ENCODE measurements around the gene ECHDC3. TPM values are rescaled to one million over a fixed set of nuclear protein-coding genes. Genes with fewer than 3 reads are reported as not detected.
"Not testable (repeated sequence)": the region's sequence is repeated elsewhere in the genome, so short reads cannot be mapped to it uniquely, and the experiment has no call there.

ECHDC3 gene
- total RNA-seq, 4 donors from 2014 or later, result 7.9 to 30.6 (median 19.7) TPM

- Histone ChIP-seq H3K9me3 (no peaks in the 10 kb centered on the region), H3K36me3 (no peaks in the 10 kb centered on the region), H3K4me1 (no peaks in the 10 kb centered on the region), H3K27me3 (no peaks in the 10 kb centered on the region), H3K27ac (replicated peaks in 1 of 4) (no peak overlapping the region), H3K4me3 (no peak overlapping the region)
- DNase-seq (ENCODE audit: extremely low spot score), result no peak
- WGBS, result 63% methylated on average over 16 of the region's 16 CpGs
- intact Hi-C loops (cut with DNase I), result no loop called here
- TF ChIP-seq POLR2AphosphoS5 (IDR thresholded peaks at IDR 0.05) (no peak), CTCF (IDR thresholded peaks at IDR 0.05) (no peak), EP300 (IDR thresholded peaks at IDR 0.05) (no peak), POLR2A (IDR thresholded peaks at IDR 0.05; ENCODE audit: low read depth) (no peak)
Measured at GRCh38 chr10:11707624-11708350, 34.4 kb upstream of the ECHDC3 start.

GRCh38 chr10:11708801-11709200, 33.4 kb upstream of the ECHDC3 start:
- DNase-seq (ENCODE audit: extremely low spot score); H3K36me3 ChIP-seq; intact Hi-C loops (cut with DNase I); H3K4me1 ChIP-seq; H3K27me3 ChIP-seq; H3K9me3 ChIP-seq; H3K4me3 ChIP-seq; H3K27ac ChIP-seq (replicated peaks in 1 of 4): not testable (repeated sequence)
- WGBS, result 93% methylated on average over 6 of the region's 6 CpGs

- no peak overlapping the region for H3K4me3 ChIP-seq
- H3K27ac ChIP-seq (replicated peaks in 1 of 4), result no peak overlapping the region
- no peaks in the 10 kb centered on the region for H3K4me1 ChIP-seq
- intact Hi-C loops (cut with DNase I), result no loop called here
- 72% methylated on average over 7 of the region's 7 CpGs for WGBS
- peaks cover 0 to 10% (median 0%) of the 10 kb centered on the region in 4 donors for H3K9me3 ChIP-seq
- no peak for TF ChIP-seq POLR2A (IDR thresholded peaks at IDR 0.05; ENCODE audit: low read depth)
- no peak for TF ChIP-seq CTCF (IDR thresholded peaks at IDR 0.05)
- TF ChIP-seq EP300 (IDR thresholded peaks at IDR 0.05), result no peak
- TF ChIP-seq POLR2AphosphoS5 (IDR thresholded peaks at IDR 0.05), result no peak
- no peak for DNase-seq (ENCODE audit: extremely low spot score)
- no peaks in the 10 kb centered on the region for H3K36me3 ChIP-seq
- H3K27me3 ChIP-seq, result no peaks in the 10 kb centered on the region
Measured at GRCh38 chr10:11712744-11713143, 29.4 kb upstream of the ECHDC3 start.

- Histone ChIP-seq H3K9me3 (peaks cover 0 to 10% (median 0%) of the 10 kb centered on the region in 4 donors), H3K27me3 (no peaks in the 10 kb centered on the region), H3K36me3 (no peaks in the 10 kb centered on the region), H3K27ac (replicated peaks in 1 of 4) (no peak overlapping the region), H3K4me3 (no peak overlapping the region), H3K4me1 (no peaks in the 10 kb centered on the region)
- intact Hi-C loops (cut with DNase I), result no loop called here
- 69% methylated on average over 15 of the region's 15 CpGs for WGBS
- no peak for DNase-seq (ENCODE audit: extremely low spot score)
- TF ChIP-seq POLR2AphosphoS5 (IDR thresholded peaks at IDR 0.05), result no peak
- TF ChIP-seq CTCF (IDR thresholded peaks at IDR 0.05), result no peak
- TF ChIP-seq EP300 (IDR thresholded peaks at IDR 0.05), result no peak
- TF ChIP-seq POLR2A (IDR thresholded peaks at IDR 0.05; ENCODE audit: low read depth), result no peak
Measured at GRCh38 chr10:11713186-11713743, 28.9 kb upstream of the ECHDC3 start.

GRCh38 chr10:11713963-11714362, 28.2 kb upstream of the ECHDC3 start:
- DNase-seq (ENCODE audit: extremely low spot score), result no peak
- no peaks in the 10 kb centered on the region for H3K36me3 ChIP-seq
- intact Hi-C loops (cut with DNase I), result no loop called here
- WGBS, result 82% methylated on average over 4 of the region's 10 CpGs
- no peaks in the 10 kb centered on the region for H3K4me1 ChIP-seq
- H3K9me3 ChIP-seq, result peaks cover 0 to 10% (median 0%) of the 10 kb centered on the region in 4 donors
- H3K4me3 ChIP-seq, result no peak overlapping the region
- H3K27ac ChIP-seq (replicated peaks in 1 of 4), result no peak overlapping the region
- TF ChIP-seq EP300 (IDR thresholded peaks at IDR 0.05), result no peak
- TF ChIP-seq POLR2A (IDR thresholded peaks at IDR 0.05; ENCODE audit: low read depth), result no peak
- TF ChIP-seq POLR2AphosphoS5 (IDR thresholded peaks at IDR 0.05), result no peak
- TF ChIP-seq CTCF (IDR thresholded peaks at IDR 0.05), result no peak
- H3K27me3 ChIP-seq, result no peaks in the 10 kb centered on the region

Data from esophagus muscularis mucosa (tissue), 4 donors.